MM.1S (cell line): ENCODE data around the gene GGT6.

ENCODE experiments used
- DNase-seq: peaks from one replicate; pipeline ENCODE4 v3.0.0-alpha.2; 2015
- H2AFZ ChIP-seq: fragments of 300-600 bp; sonication (generic); 2 replicates; pipeline ENCODE4 v1.6.0; 2016; ENCODE audit warnings: antibody characterized with exemption, low read length
- H3F3A ChIP-seq: fragments of 300-600 bp; sonication (generic); 2 replicates; pipeline ENCODE4 v1.6.1; 2016; ENCODE audit warnings: mild to moderate bottlenecking, antibody characterized with exemption, low read length, moderate library complexity, mixed read lengths; ENCODE audit not compliant: insufficient read depth
- H3K27ac ChIP-seq: fragments of 300-600 bp; sonication (generic); 2 replicates; pipeline ENCODE4 v1.5.1; 2016; ENCODE audit warnings: mild to moderate bottlenecking, low read length
- H3K27me3 ChIP-seq: fragments of 300-600 bp; sonication (generic); replicated peaks from 2 replicates; pipeline ENCODE4 v1.6.0; 2016; ENCODE audit warnings: low read length; ENCODE audit not compliant: insufficient read depth
- H3K36me3 ChIP-seq: fragments of 300-600 bp; sonication (generic); replicated peaks from 2 replicates; pipeline ENCODE4 v1.6.1; 2016; ENCODE audit warnings: mild to moderate bottlenecking, low read length, mixed read lengths; ENCODE audit not compliant: insufficient read depth
- H3K4me1 ChIP-seq: fragments of 300-600 bp; sonication (generic); 2 replicates; pipeline ENCODE4 v1.6.1; 2016; ENCODE audit warnings: low read length, mixed read lengths
- H3K4me2 ChIP-seq: fragments of 300-600 bp; sonication (generic); 2 replicates; pipeline ENCODE4 v1.6.0; 2016; ENCODE audit warnings: low read depth, low read length
- H3K4me3 ChIP-seq: fragments of 300-600 bp; sonication (generic); 2 replicates; pipeline ENCODE4 v1.5.1; 2016; ENCODE audit warnings: low read length, mixed read lengths
- H3K79me2 ChIP-seq: fragments of 300-600 bp; sonication (generic); 2 replicates; pipeline ENCODE4 v1.6.1; 2016; ENCODE audit warnings: mixed run types, low read length, mixed read lengths
- H3K9ac ChIP-seq: fragments of 300-600 bp; sonication (generic); 2 replicates; pipeline ENCODE4 v1.6.1; 2016; ENCODE audit warnings: low read length, mixed read lengths
- H3K9me2 ChIP-seq: fragments of 300-600 bp; sonication (generic); replicated peaks from 2 replicates; pipeline ENCODE4 v1.6.1; 2016; ENCODE audit warnings: mild to moderate bottlenecking, low read length, mixed read lengths; ENCODE audit not compliant: insufficient read depth
- H3K9me3 ChIP-seq: fragments of 300-600 bp; sonication (generic); replicated peaks from 2 replicates; pipeline ENCODE4 v1.6.1; 2016; ENCODE audit warnings: mild to moderate bottlenecking, low read length, mixed read lengths; ENCODE audit not compliant: insufficient read depth
- H4K20me1 ChIP-seq: fragments of 300-600 bp; sonication (generic); 2 replicates; pipeline ENCODE4 v1.6.1; 2016; ENCODE audit warnings: mild to moderate bottlenecking, low read length, moderate library complexity, mixed read lengths; ENCODE audit not compliant: insufficient read depth
- CTCF ChIP-seq: fragments of 300-600 bp; sonication (generic); IDR thresholded peaks from 2 replicates; pipeline ENCODE4 v1.5.1; 2016; ENCODE audit warnings: antibody characterized with exemption, low read length, mixed read lengths
- EZH2 ChIP-seq: fragments of 300-600 bp; sonication (generic); optimal IDR thresholded peaks from 2 replicates; pipeline ENCODE3; 2017; ENCODE audit warnings: low read depth, mild to moderate bottlenecking, antibody characterized with exemption, low read length, mixed read lengths
- EZH2phosphoT487 ChIP-seq: fragments of 300-600 bp; sonication (generic); IDR thresholded peaks from 2 replicates; pipeline ENCODE4 v1.6.1; 2018; ENCODE audit warnings: antibody characterized with exemption, low read length

The GGT6 gene

GRCh38 chr17:4544951-4545216, 15.5 kb downstream of the GGT6 start:
- Histone ChIP-seq H3K4me2 (no peak overlapping the region), H3K4me3 (no peak overlapping the region), H4K20me1 (no peaks in the 10 kb centered on the region), H3K27ac (no peak overlapping the region), H3K9me2 (no peaks in the 10 kb centered on the region), H3K9me3 (no peaks in the 10 kb centered on the region), H3K4me1 (no peaks in the 10 kb centered on the region), H2AFZ (no peak overlapping the region), H3K9ac (no peak overlapping the region), H3K79me2 (0 out of 2 replicates have a peak, but pooled peaks cover 1% of the 10 kb centered on the region), H3K36me3 (peaks cover 3% of the 10 kb centered on the region), H3K27me3 (no peaks in the 10 kb centered on the region), H3F3A (no peaks in the 10 kb centered on the region)
- no peak for DNase-seq
- TF ChIP-seq CTCF = no peak
- TF ChIP-seq EZH2 = no peak
- no peak for TF ChIP-seq EZH2phosphoT487

- no peak overlapping the region for H3K27ac ChIP-seq
- H3K9me2 ChIP-seq = no peaks in the 10 kb centered on the region
- H3K4me1 ChIP-seq = no peaks in the 10 kb centered on the region
- H2AFZ ChIP-seq = no peak overlapping the region
- DNase-seq = no peak
- no peaks in the 10 kb centered on the region for H3K9me3 ChIP-seq
- H3K36me3 ChIP-seq = peaks cover 3% of the 10 kb centered on the region
- H3K27me3 ChIP-seq = no peaks in the 10 kb centered on the region
- H3K4me2 ChIP-seq = no peak overlapping the region
- no peaks in the 10 kb centered on the region for H3K79me2 ChIP-seq
- H3K9ac ChIP-seq = no peak overlapping the region
- no peak for TF ChIP-seq CTCF
- no peak for TF ChIP-seq EZH2phosphoT487
- TF ChIP-seq EZH2 = no peak
- H3K4me3 ChIP-seq = no peak overlapping the region
- H4K20me1 ChIP-seq = no peaks in the 10 kb centered on the region
- no peaks in the 10 kb centered on the region for H3F3A ChIP-seq
These were observed 16.0 kb downstream of the GGT6 start for GRCh38 chr17:4544135-4544950.

- H3K9ac ChIP-seq = no peak overlapping the region
- no peak for TF ChIP-seq EZH2phosphoT487
- H3K27me3 ChIP-seq = no peaks in the 10 kb centered on the region
- no peak overlapping the region for H3K4me3 ChIP-seq
- no peaks in the 10 kb centered on the region for H3K9me3 ChIP-seq
- no peak for DNase-seq
- peaks cover 3% of the 10 kb centered on the region for H3K36me3 ChIP-seq
- no peaks in the 10 kb centered on the region for H3F3A ChIP-seq
- H3K79me2 ChIP-seq = no peaks in the 10 kb centered on the region
- H3K9me2 ChIP-seq = no peaks in the 10 kb centered on the region
- no peak overlapping the region for H2AFZ ChIP-seq
- H3K4me1 ChIP-seq = no peaks in the 10 kb centered on the region
- no peaks in the 10 kb centered on the region for H4K20me1 ChIP-seq
- no peak overlapping the region for H3K27ac ChIP-seq
- H3K4me2 ChIP-seq = no peak overlapping the region
These were observed 16.8 kb downstream of the GGT6 start for GRCh38 chr17:4543557-4544026.

GRCh38 chr17:4542726-4543191, 17.6 kb downstream of the GGT6 start:
- no peak for DNase-seq
- no peak overlapping the region for H2AFZ ChIP-seq
- no peaks in the 10 kb centered on the region for H3K9me3 ChIP-seq
- TF ChIP-seq EZH2 (no peak), CTCF (no peak), EZH2phosphoT487 (no peak)
- no peaks in the 10 kb centered on the region for H4K20me1 ChIP-seq
- H3K4me2 ChIP-seq = no peak overlapping the region
- no peaks in the 10 kb centered on the region for H3K9me2 ChIP-seq
- no peaks in the 10 kb centered on the region for H3K4me1 ChIP-seq
- H3K4me3 ChIP-seq = no peak overlapping the region
- peaks cover 3% of the 10 kb centered on the region for H3K36me3 ChIP-seq
- H3K9ac ChIP-seq = no peak overlapping the region
- H3K27me3 ChIP-seq = no peaks in the 10 kb centered on the region
- no peaks in the 10 kb centered on the region for H3K79me2 ChIP-seq
- H3F3A ChIP-seq = no peaks in the 10 kb centered on the region
- H3K27ac ChIP-seq = no peak overlapping the region
